ENCODE data around the gene C1orf159. TPM values are rescaled to one million over a fixed set of nuclear protein-coding genes. Genes with fewer than 3 reads are reported as not detected.

Gene C1orf159
- total RNA-seq, 1 donor from 2014 or later = 21.3 TPM

GRCh38 chr1:1118876-1119220 lies 3.0 kb upstream of the C1orf159 start:
- no peak for DNase-seq (ENCODE audit: low spot score, unreplicated experiment)
- Mint-ChIP-seq H3K27ac (no peak overlapping the region), H3K4me3 (ENCODE audit: low read depth) (no peak overlapping the region), H3K4me1 (ENCODE audit: low read depth) (peaks cover 12% of the 10 kb centered on the region), H3K27me3 (peaks cover 23% of the 10 kb centered on the region), H3K36me3 (ENCODE audit: insufficient read depth) (no peaks in the 10 kb centered on the region), H3K9me3 (ENCODE audit: low read depth) (no peaks in the 10 kb centered on the region)
- no peak for TF ChIP-seq CTCF (IDR thresholded peaks at IDR 0.05; ENCODE audit: unreplicated experiment)

GRCh38 chr1:1118011-1118875 lies 2.4 kb upstream of the C1orf159 start:
- H3K27me3 Mint-ChIP-seq = peaks cover 23% of the 10 kb centered on the region
- peaks cover 9% of the 10 kb centered on the region for H3K4me1 Mint-ChIP-seq (ENCODE audit: low read depth)
- no peak for DNase-seq (ENCODE audit: low spot score, unreplicated experiment)
- peaks cover 4% of the 10 kb centered on the region for H3K9me3 Mint-ChIP-seq (ENCODE audit: low read depth)
- H3K4me3 Mint-ChIP-seq (ENCODE audit: low read depth) = peak overlapping the region; percentile 40
- no peak for TF ChIP-seq CTCF (IDR thresholded peaks at IDR 0.05; ENCODE audit: unreplicated experiment)
- H3K36me3 Mint-ChIP-seq (ENCODE audit: insufficient read depth) = peaks cover 4% of the 10 kb centered on the region
- H3K27ac Mint-ChIP-seq = no peak overlapping the region

GRCh38 chr1:1117469-1117831 lies 1.6 kb upstream of the C1orf159 start:
- peak overlapping the region; percentile 58 for H3K4me3 Mint-ChIP-seq (ENCODE audit: low read depth)
- H3K27me3 Mint-ChIP-seq = peaks cover 23% of the 10 kb centered on the region
- peaks cover 6% of the 10 kb centered on the region for H3K4me1 Mint-ChIP-seq (ENCODE audit: low read depth)

GRCh38 chr1:1116701-1117468 lies 996 bp upstream of the C1orf159 start:
- Mint-ChIP-seq H3K27ac (no peak overlapping the region), H3K4me1 (ENCODE audit: low read depth) (peaks cover 6% of the 10 kb centered on the region), H3K4me3 (ENCODE audit: low read depth) (peak overlapping the region; percentile 58), H3K9me3 (ENCODE audit: low read depth) (peaks cover 5% of the 10 kb centered on the region), H3K36me3 (ENCODE audit: insufficient read depth) (peaks cover 13% of the 10 kb centered on the region), H3K27me3 (peaks cover 23% of the 10 kb centered on the region)
- TF ChIP-seq CTCF (IDR thresholded peaks at IDR 0.05; ENCODE audit: unreplicated experiment) = no peak
- no peak for DNase-seq (ENCODE audit: low spot score, unreplicated experiment)

More at GRCh38 chr1:1117469-1117831, 1.6 kb upstream of the C1orf159 start:
- Mint-ChIP-seq H3K27ac (no peak overlapping the region), H3K36me3 (ENCODE audit: insufficient read depth) (peaks cover 10% of the 10 kb centered on the region), H3K9me3 (ENCODE audit: low read depth) (peaks cover 5% of the 10 kb centered on the region)
- no peak for TF ChIP-seq CTCF (IDR thresholded peaks at IDR 0.05; ENCODE audit: unreplicated experiment)
- no peak for DNase-seq (ENCODE audit: low spot score, unreplicated experiment)

GRCh38 chr1:1115136-1115785 lies 628 bp downstream of the C1orf159 start:
- Mint-ChIP-seq H3K36me3 (ENCODE audit: insufficient read depth) (peaks cover 16% of the 10 kb centered on the region), H3K4me1 (ENCODE audit: low read depth) (peaks cover 6% of the 10 kb centered on the region), H3K27me3 (peaks cover 23% of the 10 kb centered on the region), H3K4me3 (ENCODE audit: low read depth) (peak overlapping the region; percentile 77), H3K27ac (no peak overlapping the region), H3K9me3 (ENCODE audit: low read depth) (peaks cover 5% of the 10 kb centered on the region)
- DNase-seq (ENCODE audit: low spot score, unreplicated experiment) = no peak
- TF ChIP-seq CTCF (IDR thresholded peaks at IDR 0.05; ENCODE audit: unreplicated experiment) = no peak
